Subcutaneous adipose tissue (tissue), 4 donors: Measurements from ENCODE around the gene TKT. TPM values are rescaled to one million over a fixed set of nuclear protein-coding genes. Genes with fewer than 3 reads are reported as not detected.

ENCODE experiments used
- total RNA-seq, 4 donors: library from RNA; depleted of rRNA; stranded (reverse); fragments of >200 nt; gene quantifications; one replicate each; pipeline ENCODE4 v1.1.0, GENCODE V29; 2016
- TF ChIP-seq, protein P1 (sequence below): fragments of 450-650 bp; IDR thresholded peaks from one replicate; pipeline ENCODE4 v1.5.1; 2016; ENCODE audit warnings: low read depth, mild to moderate bottlenecking, control low read depth, antibody characterized with exemption, moderate library complexity

TKT gene
- total RNA-seq, 4 donors from 2014 or later: 146 to 529 (median 287) TPM

DNA sequence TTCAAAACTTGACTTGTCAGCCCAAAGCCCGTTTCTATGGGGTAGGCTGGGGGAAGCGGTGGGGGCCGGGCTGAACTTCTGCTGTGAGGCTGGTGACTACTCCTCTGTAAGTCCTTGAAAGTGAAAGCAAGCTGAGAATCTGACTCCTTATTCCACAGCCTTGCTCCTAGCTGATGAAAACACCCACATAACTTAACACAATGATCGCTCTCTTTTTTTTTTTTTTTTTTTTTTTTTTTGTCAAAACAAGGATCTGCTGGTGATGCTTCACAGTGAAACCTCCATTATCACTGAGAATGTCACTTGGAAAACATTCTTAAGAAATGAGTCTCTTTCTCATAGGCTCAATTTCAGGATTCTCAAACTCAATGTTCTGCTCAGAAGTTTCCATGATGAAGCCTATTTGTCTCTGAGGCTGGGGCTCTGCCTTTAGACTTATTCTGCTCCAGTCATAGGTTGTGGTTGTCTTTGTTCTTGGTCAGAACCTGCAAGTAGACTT is 31.4 kb upstream of the TKT start:
- TF ChIP-seq, protein P1, sequence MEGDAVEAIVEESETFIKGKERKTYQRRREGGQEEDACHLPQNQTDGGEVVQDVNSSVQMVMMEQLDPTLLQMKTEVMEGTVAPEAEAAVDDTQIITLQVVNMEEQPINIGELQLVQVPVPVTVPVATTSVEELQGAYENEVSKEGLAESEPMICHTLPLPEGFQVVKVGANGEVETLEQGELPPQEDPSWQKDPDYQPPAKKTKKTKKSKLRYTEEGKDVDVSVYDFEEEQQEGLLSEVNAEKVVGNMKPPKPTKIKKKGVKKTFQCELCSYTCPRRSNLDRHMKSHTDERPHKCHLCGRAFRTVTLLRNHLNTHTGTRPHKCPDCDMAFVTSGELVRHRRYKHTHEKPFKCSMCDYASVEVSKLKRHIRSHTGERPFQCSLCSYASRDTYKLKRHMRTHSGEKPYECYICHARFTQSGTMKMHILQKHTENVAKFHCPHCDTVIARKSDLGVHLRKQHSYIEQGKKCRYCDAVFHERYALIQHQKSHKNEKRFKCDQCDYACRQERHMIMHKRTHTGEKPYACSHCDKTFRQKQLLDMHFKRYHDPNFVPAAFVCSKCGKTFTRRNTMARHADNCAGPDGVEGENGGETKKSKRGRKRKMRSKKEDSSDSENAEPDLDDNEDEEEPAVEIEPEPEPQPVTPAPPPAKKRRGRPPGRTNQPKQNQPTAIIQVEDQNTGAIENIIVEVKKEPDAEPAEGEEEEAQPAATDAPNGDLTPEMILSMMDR: no peak

DNA sequence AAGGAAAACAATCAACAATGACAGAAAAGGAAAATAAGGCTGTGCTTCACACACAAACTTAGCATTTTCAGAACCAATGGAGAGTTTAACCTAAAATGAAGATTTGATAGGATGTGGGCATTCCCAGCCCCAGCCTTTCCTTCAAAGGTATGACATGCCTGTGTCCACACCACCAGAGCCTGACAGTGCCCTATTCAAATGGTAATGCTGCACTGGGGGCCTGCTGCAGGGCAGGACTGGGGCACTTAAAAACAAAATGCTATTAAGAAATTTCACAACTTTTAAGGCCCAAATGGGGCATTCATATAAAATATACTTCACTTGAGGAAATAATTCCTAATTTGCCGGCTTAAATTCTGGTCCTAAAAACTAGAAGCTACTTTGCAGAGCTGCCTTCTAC is 30.9 kb upstream of the TKT start:
- TF ChIP-seq, protein P1: no peak

DNA sequence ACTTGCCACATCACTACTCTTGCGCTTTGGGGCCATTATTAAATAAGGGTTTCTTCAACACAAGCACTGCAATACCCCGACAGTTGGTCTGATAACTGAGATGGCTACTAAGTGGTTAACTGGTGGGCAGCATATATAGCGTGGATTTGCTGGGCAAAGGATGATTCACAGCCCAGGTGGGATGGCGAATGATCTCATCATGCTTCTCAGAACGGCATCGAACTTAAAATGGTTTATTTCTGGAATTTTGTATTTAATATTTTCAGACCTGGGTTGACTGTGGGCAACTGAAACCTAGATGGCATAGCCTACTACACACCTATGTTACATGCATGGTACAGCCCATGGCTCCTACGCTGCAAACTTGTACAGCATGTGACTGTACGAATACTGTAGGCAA is 26.8 kb upstream of the TKT start:
- TF ChIP-seq, protein P1: no peak

DNA sequence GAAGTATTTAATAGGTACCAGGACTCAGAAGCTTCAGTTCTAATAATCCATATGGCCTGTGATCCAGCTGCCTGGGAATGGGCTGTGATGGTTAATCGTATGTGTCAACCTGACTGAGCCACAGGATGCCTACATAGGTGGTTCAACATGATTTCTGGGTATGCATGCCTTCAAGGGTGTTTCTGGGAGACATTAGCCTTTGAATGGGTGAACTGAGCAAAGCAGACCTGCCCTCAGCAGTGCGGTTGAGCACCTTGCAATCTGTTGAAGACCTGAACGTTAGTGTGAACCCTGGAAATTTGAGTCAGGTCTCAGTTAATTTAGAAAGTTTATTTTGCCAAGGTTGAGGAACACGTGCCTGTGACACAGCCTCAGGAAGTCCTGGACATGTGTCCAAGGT is 22.8 kb upstream of the TKT start:
- TF ChIP-seq, protein P1: no peak

DNA sequence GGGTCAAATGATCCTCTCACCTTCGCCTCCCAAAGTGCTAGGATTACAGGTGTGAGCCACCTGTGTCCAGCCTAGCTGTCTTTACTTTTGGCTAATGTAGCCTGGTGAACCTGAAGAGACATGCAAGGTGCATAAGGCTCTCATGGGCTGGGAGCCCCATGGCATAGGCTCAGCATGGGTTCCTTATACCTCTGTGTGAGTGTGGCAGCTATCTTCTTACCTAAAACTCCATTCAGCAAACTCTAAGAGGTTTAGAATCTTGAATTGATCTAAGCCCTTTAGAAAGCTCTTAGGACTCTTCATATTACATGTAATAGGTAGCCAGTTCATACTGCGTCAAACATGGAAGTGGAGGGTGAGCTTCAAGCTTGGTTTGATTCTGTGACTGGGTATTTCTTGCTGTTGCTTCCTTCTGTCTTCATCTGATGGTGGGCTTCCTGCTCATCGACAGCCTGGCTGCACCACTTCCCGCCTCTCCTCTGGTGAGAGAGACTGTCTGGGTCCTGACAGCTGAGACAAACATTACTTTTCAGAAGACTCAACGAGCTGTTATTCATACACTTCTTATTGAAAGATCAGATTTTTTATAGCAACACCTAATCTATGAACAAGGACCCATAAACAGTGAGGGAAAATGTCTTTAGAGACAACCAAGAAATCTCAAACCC is 19.2 kb upstream of the TKT start:
- TF ChIP-seq, protein P1: no peak

DNA sequence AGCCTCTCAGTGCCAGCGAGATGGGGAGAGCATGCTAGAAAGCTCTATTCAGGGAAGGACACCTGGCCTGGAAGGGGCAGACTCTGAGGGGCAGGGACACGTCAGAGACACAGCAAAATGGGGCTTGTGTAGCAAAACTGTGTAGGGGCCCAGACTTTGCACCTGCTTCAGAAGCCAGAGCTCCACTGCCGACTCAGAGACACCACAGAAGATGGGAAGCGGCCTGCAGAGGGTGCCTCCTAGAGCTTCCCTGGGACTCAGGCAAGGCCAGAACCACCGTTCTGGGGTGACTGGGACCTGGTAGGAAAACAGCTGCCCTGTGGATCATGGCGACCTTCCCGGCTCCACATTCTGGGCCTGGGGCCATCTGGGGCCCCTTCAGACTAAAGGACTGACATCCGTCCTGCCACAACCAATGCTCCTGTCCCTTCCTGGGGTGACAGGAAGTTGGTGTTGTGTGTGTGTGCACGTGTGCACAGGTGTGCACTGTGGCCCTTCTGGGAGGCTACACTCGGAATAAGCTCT is 17.4 kb upstream of the TKT start:
- TF ChIP-seq, protein P1: no peak

DNA sequence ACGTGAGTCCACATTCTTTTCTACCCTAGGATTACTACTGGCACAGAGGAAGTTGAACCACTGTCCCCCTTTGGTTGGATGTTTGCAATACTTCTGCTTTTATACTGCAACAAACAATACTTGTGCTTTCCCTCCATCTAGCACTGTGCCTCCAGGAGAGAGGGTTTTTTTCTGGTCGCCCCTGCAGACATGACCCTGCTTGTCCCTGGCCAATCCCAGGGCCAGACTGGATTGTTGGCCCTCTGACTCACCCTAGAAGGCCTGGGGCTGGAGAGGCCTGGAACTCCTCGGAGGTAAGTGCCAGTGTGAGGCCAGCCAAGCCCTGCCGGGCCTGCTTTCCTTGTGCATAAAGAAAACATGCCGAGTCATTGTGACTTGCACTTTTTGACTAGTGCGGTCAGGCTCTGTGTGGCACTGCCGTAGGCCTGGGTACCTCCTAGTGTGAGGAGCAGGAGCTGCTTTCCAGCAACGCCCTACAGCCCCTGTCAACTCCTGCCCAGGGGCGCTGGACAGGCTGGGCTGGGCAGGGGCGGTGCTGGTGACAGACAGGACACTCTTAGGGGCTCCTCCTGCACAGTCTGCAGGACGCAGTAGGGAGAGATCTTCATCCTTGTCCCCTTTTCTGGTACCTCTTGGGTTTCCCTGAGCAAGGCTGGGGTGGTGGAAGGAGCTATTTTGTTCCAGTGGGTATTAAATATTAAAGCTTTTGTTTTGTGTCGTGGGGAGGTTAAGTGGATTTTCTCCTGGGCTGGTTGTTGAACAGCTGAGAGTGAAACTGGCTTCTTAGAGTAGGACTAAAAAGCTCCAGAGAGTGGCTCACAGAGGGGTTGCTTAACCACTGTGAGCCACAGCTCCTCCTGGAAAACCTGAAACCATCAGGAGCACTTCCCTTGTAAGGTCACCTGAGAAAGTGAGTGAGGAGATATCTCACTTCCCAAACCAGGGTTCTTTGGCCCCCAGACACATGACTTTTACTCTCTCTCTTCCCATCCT is 14.4 kb upstream of the TKT start:
- TF ChIP-seq, protein P1: no peak
